Chondrocyte (in vitro differentiated cells): ENCODE measurements around the gene PTPRU. TPM values are rescaled to one million over a fixed set of nuclear protein-coding genes. Genes with fewer than 3 reads are reported as not detected.

Experiments used
- DNase-seq: peaks from one replicate; pipeline ENCODE4 v3.0.0; 2021; ENCODE audit warnings: mixed read lengths, low spot score
- H3K27ac Mint-ChIP-seq: one replicate; pipeline ENCODE4 v1.8.0; 2021; ENCODE audit warnings: mild to moderate bottlenecking, moderate library complexity, mixed read lengths; ENCODE audit not compliant: unreplicated experiment
- H3K27me3 Mint-ChIP-seq: 2 replicates; pipeline ENCODE4 v1.8.0; 2021; ENCODE audit warnings: low read depth, mixed read lengths
- H3K36me3 Mint-ChIP-seq: 2 replicates; pipeline ENCODE4 v1.8.0; 2021; ENCODE audit warnings: low read depth, mixed read lengths
- H3K4me1 Mint-ChIP-seq: 2 replicates; pipeline ENCODE4 v1.8.0; 2021; ENCODE audit warnings: low read depth, mild to moderate bottlenecking, mixed read lengths
- H3K4me3 Mint-ChIP-seq: one replicate; pipeline ENCODE4 v1.8.0; 2021; ENCODE audit warnings: mild to moderate bottlenecking, moderate library complexity, mixed read lengths; ENCODE audit not compliant: unreplicated experiment
- H3K9me3 Mint-ChIP-seq: 2 replicates; pipeline ENCODE4 v1.8.0; 2021; ENCODE audit warnings: low read depth, mixed read lengths
- CTCF ChIP-seq: fragments of 200-600 bp; sonication (generic); IDR thresholded peaks from 2 replicates; pipeline ENCODE4 v1.5.0; 2021; ENCODE audit warnings: antibody characterized with exemption, mild to moderate bottlenecking, moderate library complexity
- total RNA-seq: library from RNA; stranded (reverse); gene quantifications from 3 replicates; pipeline ENCODE4 v1.2.1, GENCODE V29; 2021

Gene PTPRU
- total RNA-seq, 1 donor from 2014 or later, result 12.6 TPM

- Mint-ChIP-seq H3K36me3 (peaks cover 11% of the 10 kb centered on the region), H3K27me3 (no peaks in the 10 kb centered on the region), H3K9me3 (no peaks in the 10 kb centered on the region), H3K4me3 (no peak overlapping the region), H3K27ac (peak overlapping the region; percentile 76), H3K4me1 (peaks cover 10% of the 10 kb centered on the region)
- DNase-seq, result no peak
- no peak for TF ChIP-seq CTCF
Observed at GRCh38 chr1:29196863-29197589, 39.3 kb upstream of the PTPRU start.

DNA sequence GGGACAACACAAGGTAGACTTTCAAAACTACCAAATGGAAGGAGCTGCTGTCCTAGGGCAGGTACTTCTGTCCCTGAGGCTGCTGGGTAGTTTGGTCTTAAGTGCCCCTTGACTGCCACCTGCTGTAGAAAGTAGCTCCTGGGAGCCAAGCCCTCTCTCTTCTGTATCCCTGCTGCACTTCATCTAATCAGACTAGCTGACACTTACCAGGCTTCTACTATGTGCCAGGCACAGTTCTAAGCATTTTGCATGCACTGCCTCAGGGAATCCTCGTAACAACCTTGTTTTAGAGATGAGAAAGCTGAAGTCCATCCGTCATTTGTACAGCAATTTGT lies 38.8 kb upstream of the PTPRU start:
- peak overlapping the region; percentile 76 for H3K27ac Mint-ChIP-seq
- H3K9me3 Mint-ChIP-seq, result no peaks in the 10 kb centered on the region
- H3K4me1 Mint-ChIP-seq, result peaks cover 15% of the 10 kb centered on the region
- no peak overlapping the region for H3K4me3 Mint-ChIP-seq
- DNase-seq, result no peak
- H3K36me3 Mint-ChIP-seq, result peaks cover 11% of the 10 kb centered on the region
- H3K27me3 Mint-ChIP-seq, result no peaks in the 10 kb centered on the region
- TF ChIP-seq CTCF, result peak; percentile 68

DNA sequence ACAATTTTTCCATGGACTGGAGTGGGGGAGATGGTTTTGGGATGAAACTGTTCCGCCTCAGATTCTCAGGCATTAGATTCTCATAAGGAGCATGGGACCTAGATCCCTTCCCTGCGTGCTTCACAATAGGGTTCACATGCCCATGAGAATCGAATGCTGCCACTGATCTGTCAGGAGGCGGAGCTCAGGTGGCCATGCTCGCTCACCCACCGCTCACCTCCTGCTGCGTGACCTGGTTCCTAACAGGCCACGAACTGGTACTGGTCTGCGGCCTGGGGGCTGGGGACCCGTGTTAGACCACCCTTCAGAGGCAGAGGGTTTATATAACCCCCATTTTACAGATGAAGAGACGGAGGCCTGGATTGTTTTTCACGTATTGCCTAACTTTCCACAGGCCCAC lies 38.3 kb upstream of the PTPRU start:
- Mint-ChIP-seq H3K9me3 (no peaks in the 10 kb centered on the region), H3K27ac (no peak overlapping the region), H3K4me1 (peaks cover 20% of the 10 kb centered on the region), H3K27me3 (no peaks in the 10 kb centered on the region), H3K4me3 (no peak overlapping the region), H3K36me3 (peaks cover 11% of the 10 kb centered on the region)
- peak; percentile 77 for DNase-seq
- no peak for TF ChIP-seq CTCF

GRCh38 chr1:29200906-29201594 lies 35.3 kb upstream of the PTPRU start:
- Mint-ChIP-seq H3K27me3 (no peaks in the 10 kb centered on the region), H3K36me3 (peaks cover 8% of the 10 kb centered on the region), H3K4me1 (peaks cover 20% of the 10 kb centered on the region), H3K27ac (no peak overlapping the region), H3K9me3 (no peaks in the 10 kb centered on the region), H3K4me3 (no peak overlapping the region)
- TF ChIP-seq CTCF, result no peak
- DNase-seq, result no peak

GRCh38 chr1:29201595-29202051 lies 34.7 kb upstream of the PTPRU start:
- Mint-ChIP-seq H3K36me3 (peaks cover 8% of the 10 kb centered on the region), H3K27ac (no peak overlapping the region), H3K9me3 (no peaks in the 10 kb centered on the region), H3K27me3 (no peaks in the 10 kb centered on the region), H3K4me3 (no peak overlapping the region), H3K4me1 (peaks cover 20% of the 10 kb centered on the region)
- no peak for TF ChIP-seq CTCF
- DNase-seq, result no peak
